ENCODE data around the gene NGFR.

Gene NGFR

GRCh38 chr17:49520386-49521087, 25.4 kb downstream of the NGFR start:
- Histone ChIP-seq H3K9me3 (ENCODE audit: control insufficient read depth, low read length) (no peaks in the 10 kb centered on the region), H3K4me3 (ENCODE audit: low read depth, low read length) (no peak overlapping the region), H3K4me2 (ENCODE audit: low read length) (no peak overlapping the region), H3K79me2 (no peaks in the 10 kb centered on the region), H3K36me3 (ENCODE audit: control insufficient read depth, insufficient read depth, low read length) (no peaks in the 10 kb centered on the region), H3K27me3 (ENCODE audit: control insufficient read depth, insufficient read depth, low read length) (no peaks in the 10 kb centered on the region), H3K27ac (no peak overlapping the region), H2AFZ (no peak overlapping the region), H3K4me1 (no peaks in the 10 kb centered on the region), H3K9ac (no peak overlapping the region)
- TF ChIP-seq CTCF (IDR thresholded peaks at IDR 0.05): no peak

- no peaks in the 10 kb centered on the region for H3K9me3 ChIP-seq (ENCODE audit: control insufficient read depth, low read length)
- H3K4me1 ChIP-seq: no peaks in the 10 kb centered on the region
- H3K27me3 ChIP-seq (ENCODE audit: control insufficient read depth, insufficient read depth, low read length): no peaks in the 10 kb centered on the region
- H3K36me3 ChIP-seq (ENCODE audit: control insufficient read depth, insufficient read depth, low read length): no peaks in the 10 kb centered on the region
- H3K4me2 ChIP-seq (ENCODE audit: low read length): no peak overlapping the region
- H2AFZ ChIP-seq: no peak overlapping the region
- H3K4me3 ChIP-seq (ENCODE audit: low read depth, low read length): no peak overlapping the region
- H3K79me2 ChIP-seq: no peaks in the 10 kb centered on the region
- H3K27ac ChIP-seq: no peak overlapping the region
- H3K9ac ChIP-seq: no peak overlapping the region
- TF ChIP-seq CTCF (IDR thresholded peaks at IDR 0.05): no peak
Measured at GRCh38 chr17:49521088-49521450, 26.0 kb downstream of the NGFR start.

- Histone ChIP-seq H3K9me3 (ENCODE audit: control insufficient read depth, low read length) (no peaks in the 10 kb centered on the region), H3K4me3 (ENCODE audit: low read depth, low read length) (no peak overlapping the region), H3K4me1 (no peaks in the 10 kb centered on the region), H3K79me2 (no peaks in the 10 kb centered on the region), H3K9ac (no peak overlapping the region), H3K36me3 (ENCODE audit: control insufficient read depth, insufficient read depth, low read length) (no peaks in the 10 kb centered on the region), H3K27ac (no peak overlapping the region), H3K4me2 (ENCODE audit: low read length) (no peak overlapping the region), H2AFZ (no peak overlapping the region), H3K27me3 (ENCODE audit: control insufficient read depth, insufficient read depth, low read length) (no peaks in the 10 kb centered on the region)
- no peak for TF ChIP-seq CTCF (IDR thresholded peaks at IDR 0.05)
Measured at GRCh38 chr17:49521471-49522356, 26.6 kb downstream of the NGFR start.

GRCh38 chr17:49522357-49522890, 27.3 kb downstream of the NGFR start:
- no peaks in the 10 kb centered on the region for H3K4me1 ChIP-seq
- H3K27ac ChIP-seq: no peak overlapping the region
- H3K79me2 ChIP-seq: no peaks in the 10 kb centered on the region
- no peak overlapping the region for H3K4me3 ChIP-seq (ENCODE audit: low read depth, low read length)
- H2AFZ ChIP-seq: no peak overlapping the region
- no peak overlapping the region for H3K9ac ChIP-seq
- no peaks in the 10 kb centered on the region for H3K27me3 ChIP-seq (ENCODE audit: control insufficient read depth, insufficient read depth, low read length)
- H3K9me3 ChIP-seq (ENCODE audit: control insufficient read depth, low read length): no peaks in the 10 kb centered on the region
- no peak for TF ChIP-seq CTCF (IDR thresholded peaks at IDR 0.05)
- H3K4me2 ChIP-seq (ENCODE audit: low read length): no peak overlapping the region
- H3K36me3 ChIP-seq (ENCODE audit: control insufficient read depth, insufficient read depth, low read length): no peaks in the 10 kb centered on the region

Data from parathyroid adenoma (tissue), 2 donors.